Left forelimb (tissue), 1 donor: Measurements from ENCODE around the gene COX8A.
"Not testable (repeated sequence)": the region's sequence is repeated elsewhere in the genome, so short reads cannot be mapped to it uniquely, and the experiment has no call there.

Source experiments
- DNase-seq: peaks from one replicate; pipeline ENCODE4 v3.0.0-alpha.2; 2018; ENCODE audit warnings: low spot score

Gene COX8A

GRCh38 chr11:63969461-63969860 is 5.0 kb upstream of the COX8A start:
- DNase-seq = no peak

- no peak for DNase-seq
These were observed 3.5 kb upstream of the COX8A start for GRCh38 chr11:63970902-63971301.

GRCh38 chr11:63973912-63974258 is 535 bp upstream of the COX8A start:
- not testable (repeated sequence) for DNase-seq

- DNase-seq = no peak
These were observed 4.3 kb downstream of the COX8A start for GRCh38 chr11:63978551-63979239.

GRCh38 chr11:63979426-63979825 is 5.0 kb downstream of the COX8A start:
- DNase-seq = no peak

- no peak for DNase-seq
These were observed 11.4 kb downstream of the COX8A start for GRCh38 chr11:63985812-63986155.

GRCh38 chr11:63986156-63986931 is 11.9 kb downstream of the COX8A start, which contains the start of gene OTUB1:
TSS of gene OTUB1 (plus strand) at chr11:63986438. CDS start at chr11:63986457, 19 bp downstream.
- peak; percentile 93 for DNase-seq

GRCh38 chr11:63986932-63987513 is 12.6 kb downstream of the COX8A start:
- DNase-seq = no peak

GRCh38 chr11:63991558-63991957 is 17.1 kb downstream of the COX8A start:
- no peak for DNase-seq

- no peak for DNase-seq
These were observed 18.7 kb downstream of the COX8A start for GRCh38 chr11:63993100-63993499.

GRCh38 chr11:63993993-63994392 is 19.6 kb downstream of the COX8A start:
- DNase-seq = no peak

GRCh38 chr11:63996512-63996911 is 22.1 kb downstream of the COX8A start:
- no peak for DNase-seq

- DNase-seq = no peak
These were observed 22.8 kb downstream of the COX8A start for GRCh38 chr11:63997104-63997700.

GRCh38 chr11:63997801-63998337 is 23.4 kb downstream of the COX8A start:
- DNase-seq = no peak

- DNase-seq = no peak
These were observed 24.3 kb downstream of the COX8A start for GRCh38 chr11:63998558-63999348.

GRCh38 chr11:63999349-64000025 is 25.1 kb downstream of the COX8A start:
- no peak for DNase-seq

GRCh38 chr11:64000026-64000739 is 25.8 kb downstream of the COX8A start:
- DNase-seq = peak; percentile 90

- no peak for DNase-seq
These were observed 26.5 kb downstream of the COX8A start for GRCh38 chr11:64000740-64001483.

GRCh38 chr11:64001484-64002420 is 27.3 kb downstream of the COX8A start:
- peak; percentile 89 for DNase-seq
